GM12892 (cell line): ENCODE data around the gene ZNF600. TPM values are rescaled to one million over a fixed set of nuclear protein-coding genes. Genes with fewer than 3 reads are reported as not detected.
"Not testable (repeated sequence)": the region's sequence is repeated elsewhere in the genome, so short reads cannot be mapped to it uniquely, and the experiment has no call there.

Experiments used
- DNase-seq: peaks from one replicate; pipeline ENCODE4 v3.0.0; 2011; ENCODE audit not compliant: insufficient read length
- FAIRE-seq: peaks from 2 replicates; lab custom pipeline; 2011; peaks lifted over from hg19 to GRCh38; lab: Jason Lieb, UNC
- POLR2A ChIP-seq: IDR thresholded peaks from 2 replicates; pipeline ENCODE4 v1.6.1; 2011; ENCODE audit warnings: low read depth, low read length, control low read depth
- POLR2AphosphoS5 ChIP-seq: IDR thresholded peaks from 2 replicates; pipeline ENCODE4 v1.6.1; 2011; ENCODE audit warnings: low read depth, low read length, control low read depth
- TAF1 ChIP-seq: IDR thresholded peaks from 2 replicates; pipeline ENCODE4 v1.6.1; 2011; ENCODE audit warnings: low read depth, mild to moderate bottlenecking, control low read depth, low read length, borderline replicate concordance
- polyA plus RNA-seq: library from polyadenylated mRNA; unstranded; fragments of >200 nt; gene quantifications from one replicate; pipeline ENCODE4 v1.2.1, GENCODE V29; 2012; ENCODE audit warnings: missing spikeins, inconsistent platforms; ENCODE audit not compliant: missing spikeins

The ZNF600 gene
- 12.6 TPM for polyA plus RNA-seq

DNA sequence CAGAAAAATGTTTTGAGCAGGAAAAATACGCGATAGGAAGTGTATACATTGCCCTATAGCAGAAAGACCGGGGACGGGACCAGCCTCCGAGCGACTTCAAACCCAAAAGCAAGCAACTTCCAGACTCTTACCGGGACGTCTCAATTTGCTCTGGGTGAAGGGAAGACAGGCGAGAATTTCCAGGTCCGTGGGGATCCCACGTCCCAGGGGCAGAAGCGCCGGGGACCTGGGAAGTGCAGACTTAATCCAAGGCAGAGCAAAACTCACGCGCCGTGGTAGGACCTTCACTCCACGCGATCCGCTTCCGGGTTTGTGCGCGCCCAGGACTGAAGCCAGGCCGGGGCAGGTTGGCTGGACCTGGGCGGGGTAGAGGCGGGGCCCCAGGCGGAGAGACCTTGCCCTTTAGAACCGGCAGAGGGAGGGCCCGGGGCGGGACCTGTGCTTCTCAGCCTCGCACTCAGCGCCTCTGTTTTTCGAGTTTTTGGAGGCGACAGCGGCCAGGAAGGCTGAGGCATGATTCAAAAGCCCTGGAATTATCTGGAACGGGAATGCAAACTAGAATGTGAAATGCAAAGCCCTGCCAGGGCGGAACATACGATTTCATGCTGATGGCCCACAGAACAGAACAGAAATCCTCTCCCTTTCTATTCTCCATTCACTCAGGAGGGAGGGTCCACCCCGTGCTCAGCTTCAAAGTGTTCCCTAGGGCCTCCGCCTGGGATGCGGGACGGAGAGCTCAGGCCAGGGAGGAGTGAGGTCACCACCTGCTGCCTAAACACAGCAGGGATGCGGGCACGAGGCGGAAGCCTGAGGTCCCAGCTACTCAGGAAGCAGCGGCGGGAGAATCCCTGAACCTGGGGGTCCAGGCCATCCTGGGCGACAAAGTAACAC is at the start of gene ZNF600:
Gene ZNF600 (minus strand): TSS at position 328 of the 891 bp plus-strand sequence. CDS start 7,903 bp downstream, outside the sequence.
- DNase-seq (peak; percentile 56), FAIRE-seq (peak; percentile 88)

DNA sequence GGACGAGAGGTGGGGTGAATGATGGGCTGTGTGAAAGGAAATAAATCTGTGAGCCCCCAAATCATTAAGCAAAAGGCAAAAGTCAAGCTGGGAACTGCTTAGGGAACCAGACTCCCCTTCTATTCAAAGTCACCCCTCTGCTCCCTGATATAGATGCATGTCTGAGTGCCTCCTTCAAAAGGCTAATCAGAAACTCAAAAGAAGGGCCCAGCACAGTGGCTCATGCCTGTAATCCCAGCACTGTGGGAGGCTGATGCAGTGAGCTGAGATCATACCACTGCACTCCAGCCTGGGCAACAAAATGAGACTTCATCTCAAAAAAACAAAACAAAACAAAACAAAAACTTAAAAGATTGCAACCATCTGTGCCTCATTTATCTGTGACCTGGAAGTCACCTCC is 47.7 kb upstream of the ZNF600 start:
- DNase-seq, FAIRE-seq: not testable (repeated sequence)

More for the DNA sequence above, at the start of gene ZNF600:
- TF ChIP-seq POLR2AphosphoS5 (peak; percentile 74), POLR2A (peak; percentile 79), TAF1 (0 out of 2 replicates have a peak, but pooled peaks have one; percentile 14)

DNA sequence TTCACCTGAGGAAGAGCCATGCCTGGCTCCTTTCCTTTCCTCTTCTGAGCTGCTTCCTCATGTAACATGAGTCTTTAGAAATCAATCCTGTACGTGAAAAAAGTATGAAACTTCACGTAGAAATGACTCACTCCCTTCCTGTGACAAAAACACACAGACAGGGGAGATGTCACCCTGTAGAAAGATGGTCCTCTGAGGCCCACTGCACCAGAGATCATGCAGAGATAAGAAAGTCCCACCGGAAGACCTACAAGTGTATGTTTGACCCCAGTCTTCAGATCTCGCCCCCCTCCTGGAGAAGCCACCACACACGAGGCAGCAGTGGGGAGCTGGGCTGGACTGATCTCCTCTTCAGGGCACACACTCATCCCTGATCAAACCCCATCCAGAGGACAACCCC is 47.0 kb upstream of the ZNF600 start:
- DNase-seq, FAIRE-seq: not testable (repeated sequence)

DNA sequence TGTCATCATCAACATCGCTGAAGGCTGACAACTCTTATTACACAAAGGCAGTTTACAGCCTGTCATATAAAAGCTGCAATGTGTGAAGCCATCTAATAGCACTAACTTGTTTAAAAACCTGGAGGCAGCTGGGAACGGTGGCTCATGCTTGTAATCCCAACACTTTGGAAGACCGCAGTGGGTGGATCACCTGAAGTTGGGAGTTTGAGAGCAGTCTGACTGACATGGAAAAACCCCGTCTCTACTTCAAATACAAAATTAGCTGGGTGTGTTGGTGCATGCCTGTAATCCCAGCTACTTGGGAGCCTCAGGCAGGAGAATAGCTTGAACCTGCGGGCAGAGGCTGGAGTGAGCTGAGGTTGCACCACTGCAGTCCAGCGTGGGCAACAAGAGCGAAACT is 43.3 kb upstream of the ZNF600 start:
- not testable (repeated sequence) for FAIRE-seq, DNase-seq

DNA sequence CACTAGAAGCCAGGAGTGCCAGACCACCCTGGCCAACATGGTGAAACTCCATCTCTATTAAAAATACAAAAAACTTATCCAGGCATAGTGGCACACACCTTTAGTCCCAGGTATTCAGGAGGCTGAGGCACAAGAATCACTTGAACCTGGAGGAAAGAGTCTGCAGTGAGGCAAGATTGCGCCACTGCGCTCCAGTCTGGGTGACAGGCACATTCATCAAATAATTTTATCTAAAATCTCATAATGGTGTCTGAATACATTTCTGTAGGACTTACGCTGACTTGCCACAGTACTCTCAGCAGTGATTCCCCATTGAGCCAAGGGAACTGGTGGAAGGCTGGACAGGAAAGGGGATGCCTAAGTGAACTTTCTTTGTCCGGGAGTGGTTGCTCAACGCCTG is 39.2 kb upstream of the ZNF600 start:
- TF ChIP-seq POLR2A, result no peak
- no peak for TF ChIP-seq TAF1
- TF ChIP-seq POLR2AphosphoS5, result no peak
- DNase-seq (no peak), FAIRE-seq (no peak)

- no peak for DNase-seq
- FAIRE-seq, result no peak
- TF ChIP-seq POLR2AphosphoS5 (no peak), TAF1 (no peak)
Measured at GRCh38 chr19:52823676-52824075, 37.1 kb upstream of the ZNF600 start.

DNA sequence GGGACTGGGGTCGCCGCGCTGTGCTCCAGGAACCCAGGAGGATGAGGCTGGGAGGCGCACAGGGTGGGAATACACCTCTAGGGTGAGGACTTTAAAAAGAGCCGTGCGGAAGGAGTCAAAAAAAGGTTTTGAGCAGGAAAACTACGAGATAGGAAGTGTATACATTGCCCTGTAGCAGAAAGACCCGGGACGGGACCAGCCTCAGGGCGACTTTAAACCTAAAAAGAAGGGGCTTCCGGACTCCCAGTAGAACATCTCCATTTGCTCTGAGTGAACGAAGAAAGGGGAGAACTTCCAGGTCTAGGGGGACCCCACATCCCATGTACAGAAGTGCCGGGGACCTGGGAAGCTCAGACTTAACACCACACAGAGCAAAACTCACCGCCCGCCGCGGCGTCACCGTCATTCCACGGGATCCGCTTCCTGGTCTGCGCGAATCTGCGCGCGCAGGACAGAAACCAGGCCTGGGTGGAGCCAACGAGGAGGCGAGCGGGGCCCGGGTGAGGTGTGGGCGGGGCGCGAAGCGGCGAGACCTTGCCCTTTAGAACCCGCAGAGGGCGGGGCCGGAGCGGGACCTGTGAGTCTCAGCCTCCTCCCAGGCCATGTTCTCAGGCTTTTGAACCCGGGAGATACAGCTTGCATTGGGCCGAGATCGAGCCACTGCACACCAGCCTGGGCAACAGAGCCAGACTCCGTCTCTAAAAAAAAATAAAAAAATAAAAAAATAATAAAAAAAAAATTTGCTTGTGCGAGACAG is 34.8 kb upstream of the ZNF600 start, which contains the start of gene ZNF28:
Gene ZNF28 (minus strand): TSS at position 430 of the 757 bp plus-strand sequence. CDS start 3,675 bp downstream, outside the sequence.
- TF ChIP-seq POLR2A, result peak; percentile 45; the same call in 1 of the 2 replicates
- 0 out of 2 replicates have a peak, but pooled peaks have one; percentile 44 for TF ChIP-seq POLR2AphosphoS5
- peak; percentile 96 for FAIRE-seq
- not testable (repeated sequence) for DNase-seq

- not testable (repeated sequence) for DNase-seq, FAIRE-seq
Measured at GRCh38 chr19:52820472-52821203, 34.0 kb upstream of the ZNF600 start.

DNA sequence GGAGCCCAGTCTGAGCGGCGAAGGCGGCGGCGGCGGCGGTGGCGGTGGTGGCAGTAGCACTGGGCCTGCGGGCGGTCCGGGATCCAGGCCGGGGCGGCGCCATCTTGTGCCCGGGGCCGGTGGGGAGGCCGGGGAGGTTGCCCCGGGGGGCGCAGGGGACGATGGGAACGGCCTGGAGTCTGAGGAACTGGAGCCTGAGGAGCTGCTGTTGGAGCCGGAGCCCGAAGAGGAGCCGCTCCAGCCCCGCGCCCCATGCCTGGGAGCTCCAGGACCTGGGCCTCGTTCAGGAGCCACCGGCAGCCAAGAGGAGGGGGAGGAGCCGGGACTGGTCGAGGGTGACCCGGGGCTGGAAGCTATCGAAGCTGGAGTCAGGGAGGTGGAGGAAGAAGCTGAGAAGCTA is 23.2 kb upstream of the ZNF600 start:
- TF ChIP-seq TAF1, result no peak
- no peak for TF ChIP-seq POLR2AphosphoS5
- no peak for FAIRE-seq
- no peak for DNase-seq

- not testable (repeated sequence) for DNase-seq, FAIRE-seq
Measured at GRCh38 chr19:52799950-52800640, 13.5 kb upstream of the ZNF600 start.

GRCh38 chr19:52789440-52789839 is 2.8 kb upstream of the ZNF600 start:
- FAIRE-seq, result no peak

DNA sequence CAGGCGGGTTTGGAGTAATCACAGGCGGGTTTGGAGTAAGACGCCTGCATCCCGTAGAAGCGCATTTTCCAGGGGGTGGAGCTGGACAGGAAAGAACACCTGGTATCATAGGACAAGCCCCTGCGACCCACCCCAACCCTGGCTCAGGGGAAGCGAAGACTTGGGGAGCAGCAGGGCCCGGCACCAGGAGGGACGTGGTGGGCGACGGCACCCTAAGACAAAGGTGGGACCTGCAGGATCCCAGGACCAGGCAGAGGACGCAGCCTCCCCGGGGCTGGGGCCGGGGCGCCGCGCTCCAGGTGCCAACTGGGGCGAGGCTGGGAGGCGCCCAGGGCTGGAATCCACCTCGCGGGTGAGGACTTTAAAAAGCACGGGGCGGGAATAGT is 520 bp downstream of the ZNF600 start:
- FAIRE-seq (no peak), DNase-seq (no peak)
- TF ChIP-seq POLR2A (no peak), TAF1 (no peak), POLR2AphosphoS5 (no peak)

More at GRCh38 chr19:52789440-52789839, 2.8 kb upstream of the ZNF600 start:
- DNase-seq, result no peak
- no peak for TF ChIP-seq POLR2A
